Keratinocyte (primary cell): ENCODE measurements around the gene MFSD6L. TPM values are rescaled to one million over a fixed set of nuclear protein-coding genes. Genes with fewer than 3 reads are reported as not detected.

Experiments used
- DNase-seq: peaks from one replicate; pipeline ENCODE4 v3.0.0-alpha.2; 2011; ENCODE audit warnings: low read depth, missing footprints, low spot score
- FAIRE-seq: peaks from 2 replicates; lab custom pipeline; 2011; peaks lifted over from hg19 to GRCh38; lab: Jason Lieb, UNC
- H2AFZ ChIP-seq: 2 replicates; pipeline ENCODE4 v1.6.0; 2012; ENCODE audit warnings: low read length, control low read depth, inconsistent platforms; ENCODE audit not compliant: control insufficient read depth
- H3K27ac ChIP-seq: 2 replicates; pipeline ENCODE4 v1.5.1; 2011; ENCODE audit warnings: low read length; ENCODE audit not compliant: control insufficient read depth, insufficient read depth
- H3K27me3 ChIP-seq: 3 replicates; pipeline ENCODE4 v1.6.0; 2011; ENCODE audit warnings: low read length; ENCODE audit not compliant: control insufficient read depth, insufficient read depth; ENCODE audit errors: extremely low read depth
- H3K36me3 ChIP-seq, 2 experiments: 2 replicates in 1 of 2; 3 replicates in 1 of 2; pipeline ENCODE4 v1.5.1; 2011; ENCODE audit warnings: low read length in 2 of 2, mild to moderate bottlenecking in 1 of 2; ENCODE audit not compliant: control insufficient read depth in 2 of 2, insufficient read depth in 2 of 2; ENCODE audit errors: extremely low read depth in 1 of 2
- H3K4me1 ChIP-seq: 3 replicates; pipeline ENCODE4 v1.5.1; 2011; ENCODE audit warnings: low read length; ENCODE audit not compliant: control insufficient read depth, insufficient read depth; ENCODE audit errors: extremely low read depth
- H3K4me2 ChIP-seq: 3 replicates; pipeline ENCODE4 v1.6.0; 2011; ENCODE audit warnings: low read depth, low read length; ENCODE audit not compliant: control insufficient read depth, insufficient read depth; ENCODE audit errors: extremely low read depth
- H3K4me3 ChIP-seq, 3 experiments: fragments of 200-600 bp in 1 of 3; sonication (generic) in 1 of 3; 2 replicates in 2 of 3; 3 replicates in 1 of 3; pipeline ENCODE4 v1.5.1; 2011 to 2016; ENCODE audit warnings: low read length in 3 of 3, mild to moderate bottlenecking in 3 of 3, control low read depth in 2 of 3, inconsistent platforms in 1 of 3, low read depth in 1 of 3, mixed read lengths in 1 of 3, mixed run types in 1 of 3, moderate library complexity in 1 of 3; ENCODE audit not compliant: control insufficient read depth in 2 of 3, insufficient read depth in 2 of 3; ENCODE audit errors: extremely low read depth in 1 of 3
- H3K79me2 ChIP-seq: 2 replicates; pipeline ENCODE4 v1.6.0; 2012; ENCODE audit warnings: low read length; ENCODE audit not compliant: control insufficient read depth, insufficient read depth
- H3K9ac ChIP-seq: 3 replicates; pipeline ENCODE4 v1.6.0; 2011; ENCODE audit warnings: low read length; ENCODE audit not compliant: control insufficient read depth, insufficient read depth; ENCODE audit errors: extremely low read depth
- H3K9me1 ChIP-seq: 3 replicates; pipeline ENCODE4 v1.6.0; 2011; ENCODE audit warnings: low read length; ENCODE audit not compliant: control insufficient read depth, insufficient read depth; ENCODE audit errors: extremely low read depth
- H3K9me3 ChIP-seq: 2 replicates; pipeline ENCODE4 v1.5.1; 2012; ENCODE audit warnings: low read depth, low read length; ENCODE audit not compliant: control insufficient read depth
- H4K20me1 ChIP-seq: 3 replicates; pipeline ENCODE4 v1.6.0; 2011; ENCODE audit warnings: low read length; ENCODE audit not compliant: control insufficient read depth, insufficient read depth; ENCODE audit errors: extremely low read depth
- CTCF ChIP-seq, 3 experiments: IDR thresholded peaks in 1 of 3; conservative IDR thresholded peaks in 1 of 3; optimal IDR thresholded peaks in 1 of 3; 2 replicates in 2 of 3; 3 replicates in 1 of 3; pipeline versions ENCODE3 to v1.5.1; 2011; ENCODE audit warnings: low read length in 3 of 3, mild to moderate bottlenecking in 3 of 3, moderate library complexity in 2 of 3, control low read depth in 1 of 3, inconsistent platforms in 1 of 3; ENCODE audit not compliant: insufficient read depth in 2 of 3; ENCODE audit errors: extremely low read depth in 1 of 3
- EZH2 ChIP-seq: IDR thresholded peaks from one replicate; pipeline ENCODE4 v1.6.1; 2012; ENCODE audit warnings: inconsistent platforms, mild to moderate bottlenecking, low read length, moderate library complexity
- dilution Hi-C: fragments of 300-500 bp; cut with MboI; formaldehyde crosslinking; loops from one replicate; pipeline ENCODE4 v1.7.0; 2020; ENCODE audit warnings: low sequenced_read_pairs; ENCODE audit not compliant: extremely low pct_ligation_motif_present
- polyA plus RNA-seq, 5 experiments: library from polyadenylated mRNA; depleted of rRNA in 3 of 5; stranded (reverse) in 3 of 5; stranded (forward) in 1 of 5; unstranded in 1 of 5; fragments of >200 nt; gene quantifications; 1 replicate in 1 of 5; 2 replicates in 3 of 5; 3 replicates in 1 of 5; pipeline versions ENCODE4 v1.2.1 to v1.2.3, GENCODE V29; 2011 to 2012; ENCODE audit warnings: missing spikeins in 2 of 5, low read depth in 1 of 5, low replicate concordance in 1 of 5

MFSD6L gene
- polyA plus RNA-seq, 1 donor (not counting 4 experiments of a cell fraction or from before 2014, with no cell fraction given): not detected

GRCh38 chr17:8791248-8791909 lies 7.8 kb downstream of the MFSD6L start:
- dilution Hi-C loops: no loop called here
- DNase-seq (no peak), FAIRE-seq (no peak)
- peaks cover 3% of the 10 kb centered on the region for H3K9me3 ChIP-seq
- no peak overlapping the region for H3K4me3 ChIP-seq
- no peak overlapping the region for H2AFZ ChIP-seq
- H3K9me1 ChIP-seq: no peaks in the 10 kb centered on the region
- no peak overlapping the region for H3K27ac ChIP-seq
- TF ChIP-seq CTCF (optimal IDR thresholded peaks at IDR 0.05 in 1 of 3, IDR thresholded peaks at IDR 0.05 in 1 of 3, conservative IDR thresholded peaks at IDR 0.05 in 1 of 3; ENCODE audit: extremely low read depth in 1 of 3, insufficient read depth in 2 of 3, low read length in 3 of 3) (peak in 1 of 3 experiments; percentile 5), EZH2 (no peak)
- no peaks in the 10 kb centered on the region for H4K20me1 ChIP-seq
- no peaks in the 10 kb centered on the region for H3K4me1 ChIP-seq
- H3K27me3 ChIP-seq: no peaks in the 10 kb centered on the region
- no peak overlapping the region for H3K4me2 ChIP-seq
- no peak overlapping the region for H3K9ac ChIP-seq
- no peaks in the 10 kb centered on the region for H3K79me2 ChIP-seq
- H3K36me3 ChIP-seq: no peaks in the 10 kb centered on the region

- Histone ChIP-seq H3K4me1 (no peaks in the 10 kb centered on the region), H4K20me1 (no peaks in the 10 kb centered on the region), H3K9me3 (peaks cover 3% of the 10 kb centered on the region), H3K36me3 (no peaks in the 10 kb centered on the region), H3K27ac (no peak overlapping the region), H3K4me2 (no peak overlapping the region), H3K9me1 (no peaks in the 10 kb centered on the region), H3K9ac (no peak overlapping the region), H3K4me3 (no peak overlapping the region), H2AFZ (no peak overlapping the region), H3K27me3 (no peaks in the 10 kb centered on the region), H3K79me2 (no peaks in the 10 kb centered on the region)
- TF ChIP-seq EZH2: no peak
- TF ChIP-seq CTCF (optimal IDR thresholded peaks at IDR 0.05 in 1 of 3, IDR thresholded peaks at IDR 0.05 in 1 of 3, conservative IDR thresholded peaks at IDR 0.05 in 1 of 3; ENCODE audit: extremely low read depth in 1 of 3, insufficient read depth in 2 of 3, low read length in 3 of 3): no peak
- no peak for DNase-seq
- no peak for FAIRE-seq
- dilution Hi-C loops: no loop called here
Observed at GRCh38 chr17:8789743-8790142, 9.4 kb downstream of the MFSD6L start.
